Uterus (tissue), 4 donors: ENCODE measurements around the gene ELP1. TPM values are rescaled to one million over a fixed set of nuclear protein-coding genes. Genes with fewer than 3 reads are reported as not detected.

Experiments used
- DNase-seq, 2 donors: peaks; one replicate each; pipeline ENCODE4 v3.0.0-alpha.2; 2019 to 2020
- H3K27ac ChIP-seq, 2 donors: fragments of 200-600 bp; sonication (generic); 1 replicate in 1 of 2; 2 replicates in 1 of 2; pipeline ENCODE4 v1.5.1; 2016 to 2018
- H3K27me3 ChIP-seq, 2 donors: fragments of 200-600 bp; sonication (generic); one replicate each; pipeline ENCODE4 v1.5.1; 2018 to 2019; ENCODE audit warnings: control low read depth in 1 of 2
- H3K36me3 ChIP-seq, 2 donors: fragments of 200-600 bp; sonication (generic); one replicate each; pipeline ENCODE4 v1.5.1; 2019; ENCODE audit warnings: control low read depth in 1 of 2
- H3K4me1 ChIP-seq, 2 donors: fragments of 200-600 bp; sonication (generic); one replicate each; pipeline ENCODE4 v1.5.1; 2018 to 2019; ENCODE audit warnings: control low read depth in 1 of 2
- H3K4me3 ChIP-seq, 2 donors: fragments of 200-600 bp; sonication (generic); 1 replicate in 1 of 2; 2 replicates in 1 of 2; pipeline ENCODE4 v1.5.1; 2018 to 2019; ENCODE audit warnings: mild to moderate bottlenecking in 1 of 2
- H3K9me3 ChIP-seq, 2 donors: fragments of 200-600 bp; sonication (generic); one replicate each; pipeline ENCODE4 v1.5.1; 2019; ENCODE audit warnings: control low read depth in 1 of 2
- CTCF ChIP-seq, 4 experiments: fragments of 200-600 bp in 2 of 4; fragments of 450-650 bp in 2 of 4; sonication (generic) in 2 of 4; IDR thresholded peaks; one replicate each; pipeline ENCODE4 v1.5.1; 2016 to 2019; ENCODE audit warnings: antibody characterized with exemption in 4 of 4, mild to moderate bottlenecking in 2 of 4, moderate library complexity in 1 of 4
- POLR2A ChIP-seq, 2 donors: fragments of 450-650 bp; IDR thresholded peaks; one replicate each; pipeline ENCODE4 v1.6.1; 2016; ENCODE audit warnings: antibody characterized with exemption in 2 of 2, mild to moderate bottlenecking in 1 of 2, moderate library complexity in 1 of 2
- intact Hi-C: fragments of 100-400 bp; cut with DNase I; formaldehyde crosslinking; loops from one replicate; pipeline ENCODE4 v1.15.1; 2023; ENCODE audit warnings: low total_unique reads
- total RNA-seq, 4 donors: library from RNA; depleted of rRNA in 3 of 4; stranded (reverse); fragments of >200 nt in 3 of 4; gene quantifications; one replicate each; pipeline versions ENCODE4 v1.1.0 to v1.2.4, GENCODE V29; 2014 to 2023
- donor health status: DM: yes; HTN: yes; CAD: no.

The ELP1 gene
- total RNA-seq, 4 donors from 2014 or later = 5.0 to 71.2 (median 36.2) TPM

- Histone ChIP-seq H3K27ac (no peak overlapping the region), H3K4me3 (no peak overlapping the region), H3K27me3 (no peaks in the 10 kb centered on the region), H3K36me3 (no peaks in the 10 kb centered on the region), H3K9me3 (no peaks in the 10 kb centered on the region), H3K4me1 (no peaks in the 10 kb centered on the region)
- intact Hi-C loops = no loop called here
- TF ChIP-seq POLR2A (IDR thresholded peaks at IDR 0.05) (no peak), CTCF (IDR thresholded peaks at IDR 0.05) (no peak)
- no peak for DNase-seq
Observed at GRCh38 chr9:108883085-108883484, 50.8 kb downstream of the ELP1 start.

- TF ChIP-seq CTCF (IDR thresholded peaks at IDR 0.05) = no peak
- Histone ChIP-seq H3K27ac (no peak overlapping the region), H3K27me3 (no peaks in the 10 kb centered on the region), H3K36me3 (no peaks in the 10 kb centered on the region), H3K4me1 (no peaks in the 10 kb centered on the region), H3K9me3 (no peaks in the 10 kb centered on the region), H3K4me3 (no peak overlapping the region)
- intact Hi-C loops = no loop called here
- no peak for DNase-seq
Observed at GRCh38 chr9:108882052-108882888, 51.7 kb downstream of the ELP1 start.

- Histone ChIP-seq H3K9me3 (no peaks in the 10 kb centered on the region), H3K27me3 (no peaks in the 10 kb centered on the region), H3K36me3 (no peaks in the 10 kb centered on the region), H3K4me3 (no peak overlapping the region), H3K27ac (no peak overlapping the region), H3K4me1 (no peaks in the 10 kb centered on the region)
- no peak for DNase-seq
- intact Hi-C loops = no loop called here
- TF ChIP-seq POLR2A (IDR thresholded peaks at IDR 0.05) (no peak), CTCF (IDR thresholded peaks at IDR 0.05) (no peak)
Observed at GRCh38 chr9:108880738-108881316, 53.1 kb downstream of the ELP1 start.

GRCh38 chr9:108877524-108877923 is 56.4 kb downstream of the ELP1 start:
- H3K36me3 ChIP-seq = no peaks in the 10 kb centered on the region
- intact Hi-C loops = no loop called here
- TF ChIP-seq CTCF (IDR thresholded peaks at IDR 0.05) (no peak), POLR2A (IDR thresholded peaks at IDR 0.05) (no peak)

GRCh38 chr9:108876425-108876824 is 57.5 kb downstream of the ELP1 start:
- Histone ChIP-seq H3K9me3 (peaks cover 0 to 6% of the 10 kb centered on the region in 2 donors), H3K27ac (no peak overlapping the region), H3K36me3 (no peaks in the 10 kb centered on the region), H3K27me3 (no peaks in the 10 kb centered on the region), H3K4me1 (no peaks in the 10 kb centered on the region), H3K4me3 (no peak overlapping the region)
- TF ChIP-seq POLR2A (IDR thresholded peaks at IDR 0.05) = no peak
- no peak for TF ChIP-seq CTCF (IDR thresholded peaks at IDR 0.05)
- intact Hi-C loops = no loop called here
- no peak for DNase-seq

More at GRCh38 chr9:108877524-108877923, 56.4 kb downstream of the ELP1 start:
- no peaks in the 10 kb centered on the region for H3K27me3 ChIP-seq
- DNase-seq = no peak
- H3K27ac ChIP-seq = no peak overlapping the region
- H3K4me1 ChIP-seq = no peaks in the 10 kb centered on the region
- H3K4me3 ChIP-seq = no peak overlapping the region
- H3K9me3 ChIP-seq = no peaks in the 10 kb centered on the region
